Sigmoid colon (tissue), 4 donors: ENCODE results near the gene PLCL1.

Experiments
- CTCF ChIP-seq, 4 experiments: fragments of 450-650 bp in 3 of 4; fragments of 200-600 bp in 1 of 4; IDR thresholded peaks; one replicate each; pipeline ENCODE4 v1.5.1; 2016 to 2019; ENCODE audit warnings: antibody characterized with exemption in 4 of 4, mild to moderate bottlenecking in 3 of 4, moderate library complexity in 2 of 4
- EP300 ChIP-seq, 4 donors: sonication (generic); formaldehyde crosslinking; IDR thresholded peaks; one replicate each; pipeline ENCODE4 v1.6.1; 2017; ENCODE audit warnings: antibody characterized with exemption in 4 of 4

GRCh38 chr2:197889041-197889440 is 84.6 kb downstream of the PLCL1 start:
- TF ChIP-seq CTCF (IDR thresholded peaks at IDR 0.05) = no peak
- no peak for TF ChIP-seq EP300 (IDR thresholded peaks at IDR 0.05)
